Upper lobe of left lung (tissue), 4 donors: ENCODE data around the gene CANX.

Experiments
- POLR2A ChIP-seq, 4 donors: fragments of 450-650 bp; IDR thresholded peaks; one replicate each; pipeline ENCODE4 v1.5.1; 2016 to 2017; ENCODE audit warnings: antibody characterized with exemption in 4 of 4, mild to moderate bottlenecking in 2 of 4
- TF ChIP-seq, protein P1 (sequence below), 6 experiments: fragments of 450-650 bp in 4 of 6; fragments of 200-600 bp in 2 of 6; sonication (generic) in 2 of 6; IDR thresholded peaks; one replicate each; pipeline ENCODE4 v1.5.1; 2016 to 2019; ENCODE audit warnings: antibody characterized with exemption in 6 of 6

- TF ChIP-seq, protein P1, sequence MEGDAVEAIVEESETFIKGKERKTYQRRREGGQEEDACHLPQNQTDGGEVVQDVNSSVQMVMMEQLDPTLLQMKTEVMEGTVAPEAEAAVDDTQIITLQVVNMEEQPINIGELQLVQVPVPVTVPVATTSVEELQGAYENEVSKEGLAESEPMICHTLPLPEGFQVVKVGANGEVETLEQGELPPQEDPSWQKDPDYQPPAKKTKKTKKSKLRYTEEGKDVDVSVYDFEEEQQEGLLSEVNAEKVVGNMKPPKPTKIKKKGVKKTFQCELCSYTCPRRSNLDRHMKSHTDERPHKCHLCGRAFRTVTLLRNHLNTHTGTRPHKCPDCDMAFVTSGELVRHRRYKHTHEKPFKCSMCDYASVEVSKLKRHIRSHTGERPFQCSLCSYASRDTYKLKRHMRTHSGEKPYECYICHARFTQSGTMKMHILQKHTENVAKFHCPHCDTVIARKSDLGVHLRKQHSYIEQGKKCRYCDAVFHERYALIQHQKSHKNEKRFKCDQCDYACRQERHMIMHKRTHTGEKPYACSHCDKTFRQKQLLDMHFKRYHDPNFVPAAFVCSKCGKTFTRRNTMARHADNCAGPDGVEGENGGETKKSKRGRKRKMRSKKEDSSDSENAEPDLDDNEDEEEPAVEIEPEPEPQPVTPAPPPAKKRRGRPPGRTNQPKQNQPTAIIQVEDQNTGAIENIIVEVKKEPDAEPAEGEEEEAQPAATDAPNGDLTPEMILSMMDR (IDR thresholded peaks at IDR 0.05): no peak
- no peak for TF ChIP-seq POLR2A (IDR thresholded peaks at IDR 0.05)
These were observed 40.0 kb downstream of the CANX start for GRCh38 chr5:179738742-179739141.
